ENCODE results near the gene TESMIN. TPM values are rescaled to one million over a fixed set of nuclear protein-coding genes. Genes with fewer than 3 reads are reported as not detected.

Gene TESMIN
- total RNA-seq, 1 donor from 2014 or later: 2.4 TPM

DNA sequence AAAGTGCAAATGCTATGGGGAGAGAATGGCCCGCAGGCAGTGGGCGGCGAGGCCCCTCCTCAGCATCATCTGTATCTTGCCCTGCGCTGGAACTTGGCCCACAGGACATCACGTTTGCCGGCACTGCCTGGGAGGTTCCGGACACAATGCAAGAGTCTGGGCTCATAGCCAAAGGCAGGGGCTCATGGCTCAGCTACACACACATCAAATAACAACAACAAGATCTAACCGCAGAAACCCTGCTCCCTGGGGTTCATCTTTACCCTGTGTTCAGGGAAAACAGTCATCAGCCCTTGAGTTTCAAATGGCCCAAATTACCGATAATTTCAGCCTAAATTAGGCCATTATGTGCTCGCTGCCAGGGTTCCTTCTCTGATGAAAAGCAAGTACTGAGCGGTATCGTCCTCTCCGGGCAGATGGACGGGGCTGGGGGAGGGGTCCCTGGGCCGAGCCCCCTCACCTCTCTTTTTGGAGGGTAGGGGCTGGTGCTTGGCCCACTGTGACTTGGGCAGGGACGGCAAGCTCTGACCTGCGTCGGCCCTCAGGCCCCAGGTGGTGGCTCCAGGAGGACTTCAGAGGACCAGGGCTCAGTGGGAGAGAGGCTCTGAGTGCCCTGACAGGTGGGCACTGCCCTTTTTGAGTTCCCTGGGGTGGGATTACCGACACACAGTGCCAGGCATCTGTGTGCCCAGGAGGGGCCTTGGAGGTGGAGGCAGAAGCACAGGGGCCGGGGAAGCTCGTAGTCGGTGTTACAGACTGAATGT lies 92.0 kb downstream of the TESMIN start:
- DNase-seq: peak; percentile 94

DNA sequence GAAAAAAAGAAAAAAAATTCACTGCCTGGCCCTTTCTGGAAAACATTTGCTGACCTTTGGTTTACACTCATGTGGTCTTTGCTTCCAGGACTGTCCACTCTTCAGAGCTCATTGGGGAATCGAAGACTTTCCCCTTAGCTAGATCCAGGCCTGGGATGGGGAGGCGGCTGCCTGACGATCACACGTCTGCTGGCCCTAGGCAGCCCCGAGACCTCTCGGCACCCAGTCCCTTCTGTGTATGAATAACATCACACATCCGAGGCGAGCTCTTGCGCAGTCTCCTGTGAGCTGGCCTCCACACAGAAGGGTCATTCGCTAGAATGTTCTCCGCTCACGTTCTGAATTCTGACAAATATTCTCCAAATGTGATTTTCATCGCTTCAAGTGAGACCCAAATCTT lies 92.7 kb downstream of the TESMIN start:
- no peak for DNase-seq

DNA sequence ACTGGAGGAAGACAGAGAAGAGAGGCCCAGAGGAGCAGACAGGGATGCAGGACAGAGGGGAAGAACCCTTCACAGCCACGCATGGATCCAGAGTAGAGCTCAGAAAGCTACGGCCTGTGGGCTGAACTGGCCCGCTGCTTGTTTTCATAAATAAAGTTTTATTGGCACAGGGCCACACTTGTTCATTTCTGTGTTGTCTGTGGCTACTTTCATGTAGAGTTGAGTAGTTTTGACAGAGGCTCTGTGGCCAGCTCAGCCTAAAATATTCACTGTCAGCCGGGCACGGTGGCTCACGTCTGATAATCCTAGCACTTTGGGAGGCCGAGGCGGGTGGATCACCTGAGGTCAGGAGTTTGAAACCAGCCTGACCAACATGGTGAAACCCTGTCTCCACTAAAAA lies 93.2 kb downstream of the TESMIN start:
- DNase-seq: no peak

Other genes with a start within 250 kb of the TESMIN start
- 0.17 and 0.74 TPM in 2 replicates for gene GAL, start 67.0 kb downstream of the TESMIN start, total RNA-seq
- 141 and 197 TPM in 2 replicates for gene CPT1A, start 90.4 kb upstream of the TESMIN start, total RNA-seq
- 50.5 and 54.7 TPM in 2 replicates for gene MRPL21, start 152.3 kb upstream of the TESMIN start, total RNA-seq
- gene IGHMBP2, start 152.4 kb upstream of the TESMIN start, total RNA-seq: 12.1 and 20.9 TPM in 2 replicates
- not detected in 2 replicates for gene MRGPRD, start 229.5 kb upstream of the TESMIN start, total RNA-seq